ENCODE measurements around the gene RNPS1. TPM values are rescaled to one million over a fixed set of nuclear protein-coding genes. Genes with fewer than 3 reads are reported as not detected.

The RNPS1 gene
- total and polyA plus RNA-seq, 12 donors: 61.7 to 136 (median 118) TPM

GRCh38 chr16:2205967-2206313 lies 62.0 kb downstream of the RNPS1 start:
- peaks cover 0 to 39% (median 18%) of the 10 kb centered on the region in 9 donors for H3K36me3 ChIP-seq
- H3K4me1 ChIP-seq: peaks cover 9 to 36% (median 17%) of the 10 kb centered on the region in 9 donors
- DNase-seq (peak in 1 of 2 donors; percentile 41), ATAC-seq (peak; percentile 4 to 18 (median 11))
- no peaks in the 10 kb centered on the region for H3K27me3 ChIP-seq
- WGBS, 2 donors: 2 to 7% methylated on average over 16 of the region's 16 CpGs
- TF ChIP-seq CTCF (IDR thresholded peaks at IDR 0.05): no peak
- H3K4me3 ChIP-seq: peak overlapping the region; percentile 56 to 88 (median 76)
- intact Hi-C loops (cut with DNase I): loop anchor here in 1 of 10 donors (5.0 kb wide), 1 partner anchor 49 kb away; the partner anchor contains the start of gene TRAF7
- peak overlapping the region in 9 of 10 donors; percentile 93 to 100 (median 98) for H3K27ac ChIP-seq
- no peaks in the 10 kb centered on the region for H3K9me3 ChIP-seq

GRCh38 chr16:2205104-2205966 lies 62.6 kb downstream of the RNPS1 start, which contains the start of gene MLST8:
TSS of gene MLST8 (plus strand) at chr16:2205454. CDS start at chr16:2206086, 632 bp downstream.
- peak in 7 of 9 donors; percentile 8 to 41 (median 18) for TF ChIP-seq CTCF (IDR thresholded peaks at IDR 0.05)
- Histone ChIP-seq H3K9me3 (no peaks in the 10 kb centered on the region), H3K36me3 (peaks cover 0 to 38% (median 18%) of the 10 kb centered on the region in 9 donors), H3K4me1 (peaks cover 9 to 30% (median 15%) of the 10 kb centered on the region in 9 donors), H3K4me3 (peak within 1 kb of the TSS; percentile 56 to 88 (median 76)), H3K27me3 (no peaks in the 10 kb centered on the region), H3K27ac (peak within 1 kb of the TSS; percentile 93 to 100 (median 98))
- DNase-seq (peak; percentile 82 to 91), ATAC-seq (peak; percentile 76 to 91 (median 86))
- intact Hi-C loops (cut with DNase I): loop anchor here in 1 of 10 donors (5.0 kb wide), 1 partner anchor 48 kb away; the partner anchor contains the start of gene TRAF7
- 0 to 1% methylated on average over 81 to 93 of the region's 93 CpGs for WGBS, 2 donors

GRCh38 chr16:2204416-2205103 lies 63.4 kb downstream of the RNPS1 start:
- WGBS, 2 donors: 79 to 82% methylated on average over 13 of the region's 13 CpGs

More at GRCh38 chr16:2204416-2205103, 63.4 kb downstream of the RNPS1 start:
- ATAC-seq (peak in 2 of 8 donors; percentile 0 to 2), DNase-seq (no peak)
- peak overlapping the region; percentile 56 to 88 (median 76) for H3K4me3 ChIP-seq
- intact Hi-C loops (cut with DNase I): loop anchor here in 1 of 10 donors (5.0 kb wide), 1 partner anchor 47 kb away; the partner anchor contains the start of gene TRAF7
- H3K27ac ChIP-seq: peak overlapping the region; percentile 93 to 100 (median 98)
- H3K9me3 ChIP-seq: no peaks in the 10 kb centered on the region
- H3K36me3 ChIP-seq: peaks cover 0 to 31% (median 18%) of the 10 kb centered on the region in 9 donors
- H3K4me1 ChIP-seq: peaks cover 9 to 25% (median 15%) of the 10 kb centered on the region in 9 donors
- H3K27me3 ChIP-seq: peaks cover 0 to 1% (median 0%) of the 10 kb centered on the region in 7 donors
- TF ChIP-seq CTCF (IDR thresholded peaks at IDR 0.05): no peak

Small RNA genes lying within 50 kb of the gene (microRNA-seq; reads per million reads assigned to microRNA genes)
- gene MIR3677 (0 reads per million in 2 donors), gene MIR4717 (0 to 0.51 reads per million in 2 donors)

Other genes with a start within 250 kb of the RNPS1 start
- under 1 TPM in 1 of 10 donors, not detected in 9; 0.39 TPM for gene NPW, start 248.3 kb downstream of the RNPS1 start, total RNA-seq
- gene NPW, start 248.3 kb downstream of the RNPS1 start, polyA plus RNA-seq: under 1 TPM in 1 of 2 donors, not detected in 1; 0.54 TPM
- 100 to 1,000 TPM in 9 of 10 donors, 10 to 100 TPM in 1; 94.3 to 429 (median 146) TPM for gene NHERF2, start 241.2 kb downstream of the RNPS1 start, total RNA-seq
- 100 to 1,000 TPM; 314 to 640 TPM for gene NHERF2, start 241.2 kb downstream of the RNPS1 start, polyA plus RNA-seq
- 10 to 100 TPM in 8 of 10 donors, 1 to 10 TPM in 2; 9.8 to 24.9 (median 12.3) TPM for gene NTHL1, start 220.3 kb downstream of the RNPS1 start, total RNA-seq
- 10 to 100 TPM; 16.1 to 51.9 TPM for gene NTHL1, start 220.3 kb downstream of the RNPS1 start, polyA plus RNA-seq
- 10 to 100 TPM; 54.7 to 87.0 (median 71.5) TPM for gene TSC2, start 220.1 kb downstream of the RNPS1 start, total RNA-seq
- 10 to 100 TPM; 28.8 to 83.3 TPM for gene TSC2, start 220.1 kb downstream of the RNPS1 start, polyA plus RNA-seq
- gene PKD1, start 132.2 kb downstream of the RNPS1 start, total RNA-seq: 100 to 1,000 TPM in 6 of 10 donors, 10 to 100 TPM in 4; 79.3 to 122 (median 104) TPM
- gene PKD1, start 132.2 kb downstream of the RNPS1 start, polyA plus RNA-seq: 100 to 1,000 TPM in 1 of 2 donors, 10 to 100 TPM in 1; 76.7 to 114 TPM
- 1 to 10 TPM in 8 of 10 donors, under 1 TPM in 2; 0.74 to 4.3 (median 1.6) TPM for gene RAB26, start 119.5 kb downstream of the RNPS1 start, total RNA-seq
- 1 to 10 TPM in 1 of 2 donors, under 1 TPM in 1; 0.26 to 6.4 TPM for gene RAB26, start 119.5 kb downstream of the RNPS1 start, polyA plus RNA-seq
- gene TRAF7, start 112.3 kb downstream of the RNPS1 start, total RNA-seq: 10 to 100 TPM; 16.9 to 44.9 (median 23.8) TPM
- 10 to 100 TPM; 14.6 to 28.2 TPM for gene TRAF7, start 112.3 kb downstream of the RNPS1 start, polyA plus RNA-seq
- gene CASKIN1, start 71.5 kb downstream of the RNPS1 start, total RNA-seq: 1 to 10 TPM in 5 of 10 donors, under 1 TPM in 5; 0.24 to 6.0 (median 1.1) TPM
- gene CASKIN1, start 71.5 kb downstream of the RNPS1 start, polyA plus RNA-seq: 1 to 10 TPM in 1 of 2 donors, under 1 TPM in 1; 0.33 to 3.4 TPM
- 10 to 100 TPM; 19.3 to 28.8 (median 23.6) TPM for gene MLST8, start 62.7 kb downstream of the RNPS1 start, total RNA-seq
- 10 to 100 TPM; 38.8 to 43.1 TPM for gene MLST8, start 62.7 kb downstream of the RNPS1 start, polyA plus RNA-seq
- 10 to 100 TPM in 1 of 10 donors, 1 to 10 TPM in 9; 4.3 to 15.6 (median 7.2) TPM for gene BRICD5, start 57.3 kb downstream of the RNPS1 start, total RNA-seq
- gene BRICD5, start 57.3 kb downstream of the RNPS1 start, polyA plus RNA-seq: 10 to 100 TPM; 14.7 to 31.7 TPM
- gene PGP, start 53.3 kb downstream of the RNPS1 start, total RNA-seq: 10 to 100 TPM; 21.1 to 48.3 (median 25.7) TPM
- 10 to 100 TPM; 31.3 to 33.1 TPM for gene PGP, start 53.3 kb downstream of the RNPS1 start, polyA plus RNA-seq
- 10 to 100 TPM in 7 of 10 donors, 1 to 10 TPM in 3; 8.4 to 16.3 (median 10.7) TPM for gene E4F1, start 44.5 kb downstream of the RNPS1 start, total RNA-seq
- 10 to 100 TPM; 22.0 to 34.8 TPM for gene E4F1, start 44.5 kb downstream of the RNPS1 start, polyA plus RNA-seq
- under 1 TPM in 9 of 10 donors, not detected in 1; 0.15 to 0.44 (median 0.30) TPM for gene DNASE1L2, start 31.7 kb downstream of the RNPS1 start, total RNA-seq
- gene DNASE1L2, start 31.7 kb downstream of the RNPS1 start, polyA plus RNA-seq: 1 to 10 TPM in 1 of 2 donors, under 1 TPM in 1; 0.49 to 1.2 TPM
- 100 to 1,000 TPM; 118 to 243 (median 153) TPM for gene ECI1, start 16.5 kb downstream of the RNPS1 start, total RNA-seq
- gene ECI1, start 16.5 kb downstream of the RNPS1 start, polyA plus RNA-seq: 100 to 1,000 TPM; 256 to 491 TPM
- gene ABCA3, start 72.6 kb upstream of the RNPS1 start, total RNA-seq: 10 to 100 TPM in 3 of 10 donors, 1 to 10 TPM in 7; 7.7 to 12.5 (median 9.4) TPM
- 1 to 10 TPM; 4.9 to 5.3 TPM for gene ABCA3, start 72.6 kb upstream of the RNPS1 start, polyA plus RNA-seq
- 1 to 10 TPM in 6 of 10 donors, under 1 TPM in 4; 0.62 to 3.4 (median 1.1) TPM for gene CCNF, start 161.3 kb upstream of the RNPS1 start, total RNA-seq
- under 1 TPM; 0.51 to 0.93 TPM for gene CCNF, start 161.3 kb upstream of the RNPS1 start, polyA plus RNA-seq
- 1 to 10 TPM in 4 of 10 donors, under 1 TPM in 6; 0.47 to 1.9 (median 0.95) TPM for gene TEDC2, start 192.0 kb upstream of the RNPS1 start, total RNA-seq
- 1 to 10 TPM in 1 of 2 donors, under 1 TPM in 1; 0.29 to 2.3 TPM for gene TEDC2, start 192.0 kb upstream of the RNPS1 start, polyA plus RNA-seq
- gene NTN3, start 203.2 kb upstream of the RNPS1 start, total RNA-seq: under 1 TPM in 3 of 10 donors, not detected in 7; 0.12 to 0.18 (median 0.17) TPM
- gene NTN3, start 203.2 kb upstream of the RNPS1 start, polyA plus RNA-seq: not detected
- 10 to 100 TPM in 4 of 10 donors, 1 to 10 TPM in 6; 6.2 to 14.9 (median 9.2) TPM for gene TBC1D24, start 207.0 kb upstream of the RNPS1 start, total RNA-seq
- gene TBC1D24, start 207.0 kb upstream of the RNPS1 start, polyA plus RNA-seq: 1 to 10 TPM; 3.4 to 5.4 TPM
- 100 to 1,000 TPM; 104 to 209 (median 130) TPM for gene ATP6V0C, start 245.8 kb upstream of the RNPS1 start, total RNA-seq
- 100 to 1,000 TPM in 1 of 2 donors, 10 to 100 TPM in 1; 58.5 to 243 TPM for gene ATP6V0C, start 245.8 kb upstream of the RNPS1 start, polyA plus RNA-seq

Data from heart right ventricle (tissue), 16 donors.